ENCODE results near the gene KIAA0513.
A peak's percentile ranks its signal among the peaks of the same experiment; 100 is the strongest.

GRCh38 chr16:85112364-85112763, 84.8 kb downstream of the KIAA0513 start, which contains the start of gene CIBAR2:
- TF ChIP-seq CEBPB (IDR thresholded peaks at IDR 0.05; ENCODE audit: low read depth) (no peak), CTCF (IDR thresholded peaks at IDR 0.05 in 2 of 3, conservative IDR thresholded peaks at IDR 0.05 in 1 of 3; ENCODE audit: borderline replicate concordance in 1 of 3, insufficient read depth in 1 of 3, low read depth in 2 of 3, low read length in 2 of 3) (no peak), ZFX (IDR thresholded peaks at IDR 0.05) (peak; percentile 34; the same call in 1 of the 2 replicates), POLR2AphosphoS5 (IDR thresholded peaks at IDR 0.05; ENCODE audit: low read depth, low read length) (no peak), EZH2 (IDR thresholded peaks at IDR 0.05) (no peak)
